Fibroblast of lung (primary cell): ENCODE measurements around the gene CNN2.
A peak's percentile ranks its signal among the peaks of the same experiment; 100 is the strongest.

Source experiments
- EZH2 ChIP-seq: IDR thresholded peaks from 2 replicates; pipeline ENCODE4 v1.5.1; 2012; ENCODE audit warnings: low read length, control low read depth, mild to moderate bottlenecking; ENCODE audit errors: missing control alignments
- TF ChIP-seq, protein P1 (sequence below), 2 donors: IDR thresholded peaks in 1 of 2; conservative IDR thresholded peaks in 1 of 2; 1 replicate in 1 of 2; 2 replicates in 1 of 2; pipeline ENCODE4 v1.5.1; 2011 to 2012; ENCODE audit warnings: low read length in 2 of 2, control low read depth in 1 of 2, inconsistent platforms in 1 of 2, low read depth in 1 of 2, mild to moderate bottlenecking in 1 of 2

DNA sequence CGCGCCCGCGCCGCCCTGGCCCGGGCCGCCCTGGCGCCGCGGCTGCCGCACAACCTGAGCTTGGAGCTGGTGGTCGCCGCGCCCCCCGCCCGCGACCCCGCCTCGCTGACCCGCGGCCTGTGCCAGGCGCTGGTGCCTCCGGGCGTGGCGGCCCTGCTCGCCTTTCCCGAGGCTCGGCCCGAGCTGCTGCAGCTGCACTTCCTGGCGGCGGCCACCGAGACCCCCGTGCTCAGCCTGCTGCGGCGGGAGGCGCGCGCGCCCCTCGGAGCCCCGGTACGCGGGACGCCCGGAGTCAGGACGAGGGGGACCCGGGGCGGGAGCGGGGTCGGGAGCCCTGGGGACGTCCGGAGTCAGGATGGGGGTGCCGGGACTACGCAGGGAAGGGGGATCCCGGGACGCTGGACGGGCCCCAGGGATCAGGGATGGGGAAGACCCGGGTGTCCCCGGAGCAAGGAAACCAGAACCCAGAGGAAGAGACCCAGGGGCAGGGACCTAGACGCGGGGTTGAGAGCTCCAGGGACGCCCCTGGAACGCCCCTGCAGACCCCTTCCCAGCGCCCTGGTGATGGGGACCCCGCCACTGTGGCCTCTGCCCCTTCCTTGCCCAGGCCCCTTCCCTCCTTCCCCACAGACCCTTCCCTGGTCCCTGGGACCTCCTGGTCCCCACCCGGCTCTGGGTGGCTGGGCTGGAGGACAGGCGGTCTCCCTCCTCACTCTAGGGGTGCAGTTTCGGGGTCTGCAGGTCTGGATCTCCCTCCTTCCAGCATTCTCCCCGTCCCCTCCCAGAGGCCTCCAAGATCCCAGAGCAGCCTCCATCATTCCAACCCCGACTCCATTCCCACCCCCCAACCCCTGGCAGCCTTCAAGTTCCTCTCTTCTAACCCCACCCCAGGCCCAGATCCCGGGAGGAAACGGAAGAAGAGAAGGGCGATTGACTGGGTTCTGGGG is 25.5 kb upstream of the CNN2 start:
- TF ChIP-seq, protein P1, sequence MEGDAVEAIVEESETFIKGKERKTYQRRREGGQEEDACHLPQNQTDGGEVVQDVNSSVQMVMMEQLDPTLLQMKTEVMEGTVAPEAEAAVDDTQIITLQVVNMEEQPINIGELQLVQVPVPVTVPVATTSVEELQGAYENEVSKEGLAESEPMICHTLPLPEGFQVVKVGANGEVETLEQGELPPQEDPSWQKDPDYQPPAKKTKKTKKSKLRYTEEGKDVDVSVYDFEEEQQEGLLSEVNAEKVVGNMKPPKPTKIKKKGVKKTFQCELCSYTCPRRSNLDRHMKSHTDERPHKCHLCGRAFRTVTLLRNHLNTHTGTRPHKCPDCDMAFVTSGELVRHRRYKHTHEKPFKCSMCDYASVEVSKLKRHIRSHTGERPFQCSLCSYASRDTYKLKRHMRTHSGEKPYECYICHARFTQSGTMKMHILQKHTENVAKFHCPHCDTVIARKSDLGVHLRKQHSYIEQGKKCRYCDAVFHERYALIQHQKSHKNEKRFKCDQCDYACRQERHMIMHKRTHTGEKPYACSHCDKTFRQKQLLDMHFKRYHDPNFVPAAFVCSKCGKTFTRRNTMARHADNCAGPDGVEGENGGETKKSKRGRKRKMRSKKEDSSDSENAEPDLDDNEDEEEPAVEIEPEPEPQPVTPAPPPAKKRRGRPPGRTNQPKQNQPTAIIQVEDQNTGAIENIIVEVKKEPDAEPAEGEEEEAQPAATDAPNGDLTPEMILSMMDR (conservative IDR thresholded peaks at IDR 0.05 in 1 of 2, IDR thresholded peaks at IDR 0.05 in 1 of 2; ENCODE audit: low read depth in 1 of 2, low read length in 2 of 2) = no peak
- peak; percentile 67 for TF ChIP-seq EZH2
